ENCODE data around the gene APBB1.
A peak's percentile ranks its signal among the peaks of the same experiment; 100 is the strongest.

GRCh38 chr11:6353367-6353987 is 65.4 kb downstream of the APBB1 start:
- TF ChIP-seq CTCF (conservative IDR thresholded peaks at IDR 0.05; ENCODE audit: low read depth, low read length): peak; percentile 93
- no peak for TF ChIP-seq EZH2 (IDR thresholded peaks at IDR 0.05; ENCODE audit: borderline replicate concordance, low read depth, low read length, poor library complexity, severe bottlenecking)

Measured in A673 (cell line).